Liver (tissue), 3 donors: ENCODE data around the gene LCMT2.

Experiments used
- ATF3 ChIP-seq: IDR thresholded peaks from 2 replicates; pipeline ENCODE4 v1.6.1; 2016; ENCODE audit warnings: antibody characterized with exemption
- CTCF ChIP-seq: fragments of 150-350 bp; IDR thresholded peaks from 2 replicates; pipeline ENCODE4 v1.5.1; 2017; ENCODE audit warnings: improper control_type of control experiment, low read depth, low read length; ENCODE audit not compliant: missing input control
- EGR1 ChIP-seq, 2 donors: IDR thresholded peaks; 2 replicates each; pipeline ENCODE4 v1.6.1; 2016 to 2018; ENCODE audit warnings: antibody characterized with exemption in 2 of 2, low read depth in 2 of 2
- FOXA1 ChIP-seq: IDR thresholded peaks from 2 replicates; pipeline ENCODE4 v1.6.1; 2016; ENCODE audit warnings: antibody characterized with exemption
- GABPA ChIP-seq, 2 donors: IDR thresholded peaks in 1 of 2; conservative IDR thresholded peaks in 1 of 2; 2 replicates each; pipeline ENCODE4 v1.6.1; 2016; ENCODE audit warnings: antibody characterized with exemption in 2 of 2, mild to moderate bottlenecking in 1 of 2, moderate library complexity in 1 of 2
- HNF4G ChIP-seq: IDR thresholded peaks from 2 replicates; pipeline ENCODE4 v1.6.1; 2016; ENCODE audit warnings: antibody characterized with exemption
- JUND ChIP-seq, 2 donors: IDR thresholded peaks; 2 replicates each; pipeline ENCODE4 v1.6.1; 2016; ENCODE audit warnings: antibody characterized with exemption in 2 of 2
- MAX ChIP-seq: IDR thresholded peaks from 2 replicates; pipeline ENCODE4 v1.6.1; 2016; ENCODE audit warnings: antibody characterized with exemption
- RAD21 ChIP-seq, 2 donors: IDR thresholded peaks; 2 replicates each; pipeline ENCODE4 v1.6.1; 2016; ENCODE audit warnings: antibody characterized with exemption in 2 of 2, mild to moderate bottlenecking in 2 of 2
- REST ChIP-seq: IDR thresholded peaks from 2 replicates; pipeline ENCODE4 v1.6.1; 2016; ENCODE audit warnings: antibody characterized with exemption, mild to moderate bottlenecking
- SP1 ChIP-seq: IDR thresholded peaks from 2 replicates; pipeline ENCODE4 v1.6.1; 2018; ENCODE audit warnings: antibody characterized with exemption, mild to moderate bottlenecking
- TAF1 ChIP-seq: conservative IDR thresholded peaks from 2 replicates; pipeline ENCODE4 v1.6.1; 2016; ENCODE audit warnings: antibody characterized with exemption, mild to moderate bottlenecking
- YY1 ChIP-seq: IDR thresholded peaks from 2 replicates; pipeline ENCODE4 v1.6.1; 2016; ENCODE audit warnings: antibody characterized with exemption, mild to moderate bottlenecking
- ZBTB33 ChIP-seq: IDR thresholded peaks from 2 replicates; pipeline ENCODE4 v1.6.1; 2016; ENCODE audit warnings: antibody characterized with exemption
- donor health status: healthy.
- donor health status: healthy.

- TF ChIP-seq CTCF, result no peak
- no peak for TF ChIP-seq SP1
- TF ChIP-seq MAX, result no peak
- no peak for TF ChIP-seq GABPA (IDR thresholded peaks at IDR 0.05 in 1 of 2, conservative IDR thresholded peaks at IDR 0.05 in 1 of 2)
- TF ChIP-seq REST, result no peak
- TF ChIP-seq ATF3, result no peak
- TF ChIP-seq EGR1 (IDR thresholded peaks at IDR 0.05; ENCODE audit: low read depth in 2 of 2), result no peak
- TF ChIP-seq HNF4G, result no peak
- no peak for TF ChIP-seq RAD21 (IDR thresholded peaks at IDR 0.05)
- no peak for TF ChIP-seq YY1
- no peak for TF ChIP-seq JUND (IDR thresholded peaks at IDR 0.05)
- no peak for TF ChIP-seq TAF1
- no peak for TF ChIP-seq ZBTB33
- no peak for TF ChIP-seq FOXA1
These were observed 985 bp downstream of the LCMT2 start for GRCh38 chr15:43329217-43329959.
